ENCODE results near the gene CD40.

DNA sequence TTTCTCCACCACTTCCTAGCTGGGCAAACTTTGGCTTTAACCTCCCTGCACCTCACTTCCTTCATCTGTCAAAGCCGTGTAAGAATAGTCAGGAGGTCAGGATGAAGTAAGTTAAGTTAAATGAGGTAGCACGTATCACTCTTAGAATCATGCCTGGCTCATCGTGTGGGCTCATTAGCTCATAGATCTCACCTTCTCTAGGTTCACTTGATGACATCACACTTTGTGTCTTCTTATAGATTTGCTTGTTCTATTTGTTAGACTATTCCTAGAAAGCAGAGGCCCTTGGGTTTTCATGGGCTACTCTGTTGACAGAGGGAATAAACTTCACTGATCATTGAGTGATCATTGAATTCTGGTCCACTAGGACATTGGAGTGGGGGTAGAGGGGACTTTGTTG lies 16.2 kb upstream of the CD40 start:
- TF ChIP-seq POLR2A (IDR thresholded peaks at IDR 0.05; ENCODE audit: low read depth, low read length) (no peak), CTCF (conservative IDR thresholded peaks at IDR 0.05; ENCODE audit: low read depth, low read length) (no peak), ELK1 (IDR thresholded peaks at IDR 0.05; ENCODE audit: borderline replicate concordance, low read depth, low read length) (no peak), SMC3 (IDR thresholded peaks at IDR 0.05; ENCODE audit: low read depth, low read length) (no peak), MXI1 (IDR thresholded peaks at IDR 0.05; ENCODE audit: borderline replicate concordance, low read depth, low read length) (no peak), BHLHE40 (IDR thresholded peaks at IDR 0.05; ENCODE audit: low read depth, low read length) (no peak), MAZ (IDR thresholded peaks at IDR 0.05; ENCODE audit: borderline replicate concordance, low read depth, low read length) (no peak)
- TF ChIP-seq, protein P1, sequence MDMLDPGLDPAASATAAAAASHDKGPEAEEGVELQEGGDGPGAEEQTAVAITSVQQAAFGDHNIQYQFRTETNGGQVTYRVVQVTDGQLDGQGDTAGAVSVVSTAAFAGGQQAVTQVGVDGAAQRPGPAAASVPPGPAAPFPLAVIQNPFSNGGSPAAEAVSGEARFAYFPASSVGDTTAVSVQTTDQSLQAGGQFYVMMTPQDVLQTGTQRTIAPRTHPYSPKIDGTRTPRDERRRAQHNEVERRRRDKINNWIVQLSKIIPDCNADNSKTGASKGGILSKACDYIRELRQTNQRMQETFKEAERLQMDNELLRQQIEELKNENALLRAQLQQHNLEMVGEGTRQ (IDR thresholded peaks at IDR 0.05; ENCODE audit: low read depth, low read length), result no peak

All from IMR-90 (cell line).